Measurements from ENCODE around the gene C3orf20. TPM values are rescaled to one million over a fixed set of nuclear protein-coding genes. Genes with fewer than 3 reads are reported as not detected.

C3orf20 gene
- polyA plus RNA-seq, 1 donor from 2014 or later, result not detected

DNA sequence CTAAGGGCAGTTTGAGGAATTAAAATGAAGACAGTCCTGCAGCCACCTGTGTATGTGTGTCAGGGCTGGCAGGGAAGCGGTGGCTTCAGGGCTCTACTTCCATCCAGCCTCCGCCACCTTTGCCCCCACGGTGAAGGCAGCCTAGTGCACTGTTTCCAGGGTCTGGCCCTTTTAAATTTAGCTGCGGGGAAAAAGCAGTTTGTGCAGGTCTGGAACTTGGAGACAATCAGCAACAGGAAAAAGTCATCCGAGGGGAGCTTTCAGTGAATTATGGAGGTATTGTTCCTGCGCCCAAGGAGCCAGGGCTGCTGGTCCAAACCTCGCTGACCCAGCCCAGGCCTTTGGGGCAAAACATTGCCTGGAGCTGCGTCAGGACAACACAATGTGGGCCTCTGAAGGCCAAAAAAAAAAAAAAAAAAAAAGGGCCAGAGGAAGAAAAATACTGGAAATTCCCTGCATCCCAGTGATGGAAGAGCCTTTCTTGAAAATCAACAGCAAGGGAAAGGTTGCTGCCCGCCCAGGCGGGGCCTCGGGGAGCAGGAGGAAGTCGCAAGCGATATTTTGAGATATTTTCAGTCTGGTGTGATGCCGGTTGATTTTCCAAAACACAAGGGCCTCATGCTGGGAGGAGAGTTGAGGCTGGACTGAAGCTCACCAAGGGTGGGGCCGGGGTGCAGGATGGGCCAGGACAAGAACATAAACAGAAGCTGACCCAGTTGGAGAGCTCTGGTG, 118.4 kb downstream of the C3orf20 start:
- H3K9me2 ChIP-seq (ENCODE audit: insufficient read depth, low read length), result no peaks in the 10 kb centered on the region
- H2AFZ ChIP-seq (ENCODE audit: low read depth, low read length), result no peak overlapping the region
- H3K27me3 ChIP-seq (ENCODE audit: insufficient read depth, low read depth, low read length), result no peaks in the 10 kb centered on the region
- no peaks in the 10 kb centered on the region for H4K20me1 ChIP-seq (ENCODE audit: insufficient read depth)
- H3K4me3 ChIP-seq (ENCODE audit: low read length), result no peak overlapping the region
- no peak overlapping the region for H3K27ac ChIP-seq (ENCODE audit: low read length)
- no peaks in the 10 kb centered on the region for H3K79me2 ChIP-seq (replicated peaks; ENCODE audit: insufficient read depth, low read length)
- H3K36me3 ChIP-seq (ENCODE audit: insufficient read depth, low read length), result no peaks in the 10 kb centered on the region
- no peak for TF ChIP-seq SMC3 (conservative IDR thresholded peaks at IDR 0.05; ENCODE audit: poor library complexity)
- TF ChIP-seq EZH2 (IDR thresholded peaks at IDR 0.05; ENCODE audit: borderline replicate concordance, insufficient read depth, low read length, poor library complexity, severe bottlenecking), result no peak
- H3K9ac ChIP-seq (ENCODE audit: low read length), result no peak overlapping the region
- H3F3A ChIP-seq (ENCODE audit: insufficient read depth, low read length, poor library complexity, severe bottlenecking), result no peaks in the 10 kb centered on the region
- H3K9me3 ChIP-seq (ENCODE audit: low read length), result no peaks in the 10 kb centered on the region
- no peak overlapping the region for H3K4me2 ChIP-seq (ENCODE audit: low read length)

DNA sequence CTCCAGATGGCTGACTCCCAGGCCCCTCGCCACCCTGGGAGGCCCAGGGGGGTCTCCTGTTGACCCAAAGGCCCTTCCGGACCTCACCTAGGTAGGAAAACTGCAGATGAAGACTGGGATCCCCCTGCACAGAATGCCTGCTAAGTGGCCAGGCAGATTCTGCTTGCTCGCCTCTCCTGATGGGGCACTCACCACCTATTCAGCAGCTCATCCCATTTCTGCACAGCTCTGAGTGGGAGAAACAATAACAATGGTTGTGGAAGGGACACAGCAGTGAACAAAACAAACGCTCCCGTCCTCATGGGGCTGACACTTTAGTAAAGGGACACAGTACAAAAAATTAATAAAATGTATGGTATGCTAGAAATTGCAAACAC, 118.9 kb downstream of the C3orf20 start:
- Histone ChIP-seq H3K79me2 (replicated peaks; ENCODE audit: insufficient read depth, low read length) (no peaks in the 10 kb centered on the region), H3K9me3 (ENCODE audit: low read length) (no peaks in the 10 kb centered on the region), H3K27ac (ENCODE audit: low read length) (no peak overlapping the region), H3K4me2 (ENCODE audit: low read length) (no peak overlapping the region), H3K4me3 (ENCODE audit: low read length) (no peak overlapping the region), H3K36me3 (ENCODE audit: insufficient read depth, low read length) (no peaks in the 10 kb centered on the region), H3F3A (ENCODE audit: insufficient read depth, low read length, poor library complexity, severe bottlenecking) (no peaks in the 10 kb centered on the region), H3K9ac (ENCODE audit: low read length) (no peak overlapping the region), H3K9me2 (ENCODE audit: insufficient read depth, low read length) (no peaks in the 10 kb centered on the region), H3K27me3 (ENCODE audit: insufficient read depth, low read depth, low read length) (no peaks in the 10 kb centered on the region), H4K20me1 (ENCODE audit: insufficient read depth) (no peaks in the 10 kb centered on the region), H2AFZ (ENCODE audit: low read depth, low read length) (no peak overlapping the region)
- TF ChIP-seq MXI1 (conservative IDR thresholded peaks at IDR 0.05; ENCODE audit: poor library complexity, severe bottlenecking) (no peak), POLR2AphosphoS5 (IDR thresholded peaks at IDR 0.05) (no peak), TAF1 (IDR thresholded peaks at IDR 0.05; ENCODE audit: low read depth) (no peak), EZH2 (IDR thresholded peaks at IDR 0.05; ENCODE audit: borderline replicate concordance, insufficient read depth, low read length, poor library complexity, severe bottlenecking) (no peak), SMC3 (conservative IDR thresholded peaks at IDR 0.05; ENCODE audit: poor library complexity) (no peak)

DNA sequence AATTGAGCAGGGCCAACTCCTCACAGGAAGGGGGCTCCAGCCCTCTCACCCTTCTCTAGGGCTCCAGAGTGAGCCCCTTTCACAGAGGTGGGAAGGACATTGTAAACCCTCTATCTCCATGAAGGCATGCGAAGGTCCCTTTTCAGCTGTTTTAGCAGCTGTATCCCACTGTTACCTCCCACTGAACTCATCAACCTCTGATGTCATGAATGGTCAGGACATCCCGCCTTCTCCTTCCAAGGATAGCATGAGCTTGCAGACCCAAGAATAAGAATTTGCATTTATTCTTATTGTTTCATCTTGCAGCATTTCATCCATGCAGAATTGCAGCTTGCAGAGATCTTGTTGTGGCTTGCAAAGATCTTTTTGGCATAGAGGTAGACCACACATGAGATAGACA, 119.5 kb downstream of the C3orf20 start:
- H3K9me3 ChIP-seq (ENCODE audit: low read length), result peaks cover 5% of the 10 kb centered on the region
- no peak overlapping the region for H2AFZ ChIP-seq (ENCODE audit: low read depth, low read length)
- no peaks in the 10 kb centered on the region for H3K27me3 ChIP-seq (ENCODE audit: insufficient read depth, low read depth, low read length)
- H4K20me1 ChIP-seq (ENCODE audit: insufficient read depth), result no peaks in the 10 kb centered on the region
- H3K27ac ChIP-seq (ENCODE audit: low read length), result no peak overlapping the region
- no peaks in the 10 kb centered on the region for H3K79me2 ChIP-seq (replicated peaks; ENCODE audit: insufficient read depth, low read length)
- H3K9ac ChIP-seq (ENCODE audit: low read length), result no peak overlapping the region
- no peaks in the 10 kb centered on the region for H3K9me2 ChIP-seq (ENCODE audit: insufficient read depth, low read length)
- H3F3A ChIP-seq (ENCODE audit: insufficient read depth, low read length, poor library complexity, severe bottlenecking), result no peaks in the 10 kb centered on the region
- H3K36me3 ChIP-seq (ENCODE audit: insufficient read depth, low read length), result no peaks in the 10 kb centered on the region
- no peak overlapping the region for H3K4me2 ChIP-seq (ENCODE audit: low read length)
- H3K4me3 ChIP-seq (ENCODE audit: low read length), result no peak overlapping the region
- TF ChIP-seq, protein P1, sequence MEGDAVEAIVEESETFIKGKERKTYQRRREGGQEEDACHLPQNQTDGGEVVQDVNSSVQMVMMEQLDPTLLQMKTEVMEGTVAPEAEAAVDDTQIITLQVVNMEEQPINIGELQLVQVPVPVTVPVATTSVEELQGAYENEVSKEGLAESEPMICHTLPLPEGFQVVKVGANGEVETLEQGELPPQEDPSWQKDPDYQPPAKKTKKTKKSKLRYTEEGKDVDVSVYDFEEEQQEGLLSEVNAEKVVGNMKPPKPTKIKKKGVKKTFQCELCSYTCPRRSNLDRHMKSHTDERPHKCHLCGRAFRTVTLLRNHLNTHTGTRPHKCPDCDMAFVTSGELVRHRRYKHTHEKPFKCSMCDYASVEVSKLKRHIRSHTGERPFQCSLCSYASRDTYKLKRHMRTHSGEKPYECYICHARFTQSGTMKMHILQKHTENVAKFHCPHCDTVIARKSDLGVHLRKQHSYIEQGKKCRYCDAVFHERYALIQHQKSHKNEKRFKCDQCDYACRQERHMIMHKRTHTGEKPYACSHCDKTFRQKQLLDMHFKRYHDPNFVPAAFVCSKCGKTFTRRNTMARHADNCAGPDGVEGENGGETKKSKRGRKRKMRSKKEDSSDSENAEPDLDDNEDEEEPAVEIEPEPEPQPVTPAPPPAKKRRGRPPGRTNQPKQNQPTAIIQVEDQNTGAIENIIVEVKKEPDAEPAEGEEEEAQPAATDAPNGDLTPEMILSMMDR (IDR thresholded peaks at IDR 0.05; ENCODE audit: poor library complexity, severe bottlenecking), result no peak
- TF ChIP-seq EP300 (conservative IDR thresholded peaks at IDR 0.05; ENCODE audit: poor library complexity, severe bottlenecking) (no peak), EZH2 (IDR thresholded peaks at IDR 0.05; ENCODE audit: borderline replicate concordance, insufficient read depth, low read length, poor library complexity, severe bottlenecking) (no peak), TAF1 (IDR thresholded peaks at IDR 0.05; ENCODE audit: low read depth) (no peak), POLR2AphosphoS5 (IDR thresholded peaks at IDR 0.05) (no peak), RAD21 (conservative IDR thresholded peaks at IDR 0.05) (no peak), SMC3 (conservative IDR thresholded peaks at IDR 0.05; ENCODE audit: poor library complexity) (no peak), MXI1 (conservative IDR thresholded peaks at IDR 0.05; ENCODE audit: poor library complexity, severe bottlenecking) (no peak)
- TF ChIP-seq, protein P2, sequence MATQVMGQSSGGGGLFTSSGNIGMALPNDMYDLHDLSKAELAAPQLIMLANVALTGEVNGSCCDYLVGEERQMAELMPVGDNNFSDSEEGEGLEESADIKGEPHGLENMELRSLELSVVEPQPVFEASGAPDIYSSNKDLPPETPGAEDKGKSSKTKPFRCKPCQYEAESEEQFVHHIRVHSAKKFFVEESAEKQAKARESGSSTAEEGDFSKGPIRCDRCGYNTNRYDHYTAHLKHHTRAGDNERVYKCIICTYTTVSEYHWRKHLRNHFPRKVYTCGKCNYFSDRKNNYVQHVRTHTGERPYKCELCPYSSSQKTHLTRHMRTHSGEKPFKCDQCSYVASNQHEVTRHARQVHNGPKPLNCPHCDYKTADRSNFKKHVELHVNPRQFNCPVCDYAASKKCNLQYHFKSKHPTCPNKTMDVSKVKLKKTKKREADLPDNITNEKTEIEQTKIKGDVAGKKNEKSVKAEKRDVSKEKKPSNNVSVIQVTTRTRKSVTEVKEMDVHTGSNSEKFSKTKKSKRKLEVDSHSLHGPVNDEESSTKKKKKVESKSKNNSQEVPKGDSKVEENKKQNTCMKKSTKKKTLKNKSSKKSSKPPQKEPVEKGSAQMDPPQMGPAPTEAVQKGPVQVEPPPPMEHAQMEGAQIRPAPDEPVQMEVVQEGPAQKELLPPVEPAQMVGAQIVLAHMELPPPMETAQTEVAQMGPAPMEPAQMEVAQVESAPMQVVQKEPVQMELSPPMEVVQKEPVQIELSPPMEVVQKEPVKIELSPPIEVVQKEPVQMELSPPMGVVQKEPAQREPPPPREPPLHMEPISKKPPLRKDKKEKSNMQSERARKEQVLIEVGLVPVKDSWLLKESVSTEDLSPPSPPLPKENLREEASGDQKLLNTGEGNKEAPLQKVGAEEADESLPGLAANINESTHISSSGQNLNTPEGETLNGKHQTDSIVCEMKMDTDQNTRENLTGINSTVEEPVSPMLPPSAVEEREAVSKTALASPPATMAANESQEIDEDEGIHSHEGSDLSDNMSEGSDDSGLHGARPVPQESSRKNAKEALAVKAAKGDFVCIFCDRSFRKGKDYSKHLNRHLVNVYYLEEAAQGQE (IDR thresholded peaks at IDR 0.05; ENCODE audit: borderline replicate concordance), result no peak

Data from neural cell (in vitro differentiated cells).